Stimulated activated naive CD4-positive, alpha-beta T cell treated with Interleukin-2 at 50 U/mL for 16 hours (primary cell): ENCODE measurements around the gene TET3.

ENCODE experiments used
- DNase-seq: peaks from one replicate; lab custom pipeline; 2025; lab: John Stamatoyannopoulos, UW

TET3 gene

GRCh38 chr2:73987109-73987947 is 2.6 kb downstream of the TET3 start:
- peak; percentile 7 for DNase-seq

GRCh38 chr2:73987948-73988700 is 3.4 kb downstream of the TET3 start:
- DNase-seq, result no peak

GRCh38 chr2:73989972-73990371 is 5.3 kb downstream of the TET3 start:
- no peak for DNase-seq

GRCh38 chr2:73990531-73990930 is 5.8 kb downstream of the TET3 start:
- DNase-seq, result no peak

GRCh38 chr2:73992036-73992435 is 7.3 kb downstream of the TET3 start:
- DNase-seq, result no peak

GRCh38 chr2:73993376-73993775 is 8.7 kb downstream of the TET3 start:
- DNase-seq, result no peak

- DNase-seq, result peak; percentile 10
Observed at GRCh38 chr2:73993778-73994177, 9.1 kb downstream of the TET3 start.

- no peak for DNase-seq
Observed at GRCh38 chr2:73994178-73994831, 9.6 kb downstream of the TET3 start.

- DNase-seq, result no peak
Observed at GRCh38 chr2:73995810-73996209, 11.1 kb downstream of the TET3 start.

GRCh38 chr2:73997813-73998212 is 13.1 kb downstream of the TET3 start:
- no peak for DNase-seq

- peak; percentile 11 for DNase-seq
Observed at GRCh38 chr2:73998451-73998850, 13.7 kb downstream of the TET3 start.

GRCh38 chr2:73998933-73999332 is 14.2 kb downstream of the TET3 start:
- no peak for DNase-seq

GRCh38 chr2:73999881-74000597 is 15.3 kb downstream of the TET3 start:
- no peak for DNase-seq

- no peak for DNase-seq
Observed at GRCh38 chr2:74000666-74001065, 16.0 kb downstream of the TET3 start.

GRCh38 chr2:74001121-74001520 is 16.4 kb downstream of the TET3 start:
- no peak for DNase-seq

- DNase-seq, result peak; percentile 77
Observed at GRCh38 chr2:74001781-74002504, 17.2 kb downstream of the TET3 start.

GRCh38 chr2:74002505-74003421 is 18.1 kb downstream of the TET3 start:
- peak; percentile 77 for DNase-seq

GRCh38 chr2:74003494-74004211 is 18.9 kb downstream of the TET3 start:
- no peak for DNase-seq
